ENCODE data around the gene SLC2A10.

Gene SLC2A10

GRCh38 chr20:46683939-46684750 is 25.3 kb upstream of the SLC2A10 start:
- no peaks in the 10 kb centered on the region for H3K27me3 ChIP-seq (ENCODE audit: control insufficient read depth, insufficient read depth, low read length)
- peaks cover 20% of the 10 kb centered on the region for H3K36me3 ChIP-seq (ENCODE audit: control insufficient read depth, insufficient read depth, low read length)
- H3K4me1 ChIP-seq (ENCODE audit: control insufficient read depth, insufficient read depth, low read length), result peaks cover 22% of the 10 kb centered on the region
- peak overlapping the region; percentile 95 for H3K9ac ChIP-seq (ENCODE audit: low read depth, low read length)
- peak overlapping the region; percentile 92 for H3K4me3 ChIP-seq (ENCODE audit: low read depth, low read length)
- no peaks in the 10 kb centered on the region for H3K9me3 ChIP-seq (ENCODE audit: control insufficient read depth, insufficient read depth, low read length)

GRCh38 chr20:46688151-46689081 is 21.0 kb upstream of the SLC2A10 start:
- Histone ChIP-seq H3K4me1 (ENCODE audit: control insufficient read depth, insufficient read depth, low read length) (peaks cover 11% of the 10 kb centered on the region), H3K9ac (ENCODE audit: low read depth, low read length) (peak overlapping the region; percentile 88), H3K27me3 (ENCODE audit: control insufficient read depth, insufficient read depth, low read length) (no peaks in the 10 kb centered on the region), H3K9me3 (ENCODE audit: control insufficient read depth, insufficient read depth, low read length) (no peaks in the 10 kb centered on the region), H3K4me3 (ENCODE audit: low read depth, low read length) (peak overlapping the region; percentile 94), H3K36me3 (ENCODE audit: control insufficient read depth, insufficient read depth, low read length) (peaks cover 11% of the 10 kb centered on the region)

- Histone ChIP-seq H3K4me3 (ENCODE audit: low read depth, low read length) (peak within 1 kb of the TSS; percentile 94), H3K9me3 (ENCODE audit: control insufficient read depth, insufficient read depth, low read length) (no peaks in the 10 kb centered on the region), H3K27me3 (ENCODE audit: control insufficient read depth, insufficient read depth, low read length) (no peaks in the 10 kb centered on the region), H3K36me3 (ENCODE audit: control insufficient read depth, insufficient read depth, low read length) (peaks cover 11% of the 10 kb centered on the region), H3K4me1 (ENCODE audit: control insufficient read depth, insufficient read depth, low read length) (peaks cover 11% of the 10 kb centered on the region), H3K9ac (ENCODE audit: low read depth, low read length) (peak within 1 kb of the TSS; percentile 88)
Observed at GRCh38 chr20:46689082-46689753, 20.2 kb upstream of the SLC2A10 start, which contains the start of gene TP53RK. Gene TP53RK (minus strand): TSS chr20:46689444. CDS start chr20:46689414, 30 bp downstream.

GRCh38 chr20:46689754-46690085 is 19.7 kb upstream of the SLC2A10 start:
- H3K27me3 ChIP-seq (ENCODE audit: control insufficient read depth, insufficient read depth, low read length), result no peaks in the 10 kb centered on the region
- H3K4me3 ChIP-seq (ENCODE audit: low read depth, low read length), result peak overlapping the region; percentile 60
- peaks cover 11% of the 10 kb centered on the region for H3K4me1 ChIP-seq (ENCODE audit: control insufficient read depth, insufficient read depth, low read length)
- H3K9ac ChIP-seq (ENCODE audit: low read depth, low read length), result no peak overlapping the region
- no peaks in the 10 kb centered on the region for H3K9me3 ChIP-seq (ENCODE audit: control insufficient read depth, insufficient read depth, low read length)
- peaks cover 10% of the 10 kb centered on the region for H3K36me3 ChIP-seq (ENCODE audit: control insufficient read depth, insufficient read depth, low read length)

GRCh38 chr20:46690219-46691106 is 19.0 kb upstream of the SLC2A10 start:
- Histone ChIP-seq H3K36me3 (ENCODE audit: control insufficient read depth, insufficient read depth, low read length) (peaks cover 6% of the 10 kb centered on the region), H3K27me3 (ENCODE audit: control insufficient read depth, insufficient read depth, low read length) (no peaks in the 10 kb centered on the region), H3K9ac (ENCODE audit: low read depth, low read length) (peak overlapping the region; percentile 32), H3K9me3 (ENCODE audit: control insufficient read depth, insufficient read depth, low read length) (no peaks in the 10 kb centered on the region), H3K4me3 (ENCODE audit: low read depth, low read length) (peak overlapping the region; percentile 60), H3K4me1 (ENCODE audit: control insufficient read depth, insufficient read depth, low read length) (peaks cover 10% of the 10 kb centered on the region)

GRCh38 chr20:46691196-46691595 is 18.3 kb upstream of the SLC2A10 start:
- Histone ChIP-seq H3K4me1 (ENCODE audit: control insufficient read depth, insufficient read depth, low read length) (peaks cover 10% of the 10 kb centered on the region), H3K36me3 (ENCODE audit: control insufficient read depth, insufficient read depth, low read length) (peaks cover 4% of the 10 kb centered on the region), H3K9ac (ENCODE audit: low read depth, low read length) (no peak overlapping the region)

GRCh38 chr20:46694484-46694883 is 15.0 kb upstream of the SLC2A10 start:
- Histone ChIP-seq H3K4me1 (ENCODE audit: control insufficient read depth, insufficient read depth, low read length) (peaks cover 7% of the 10 kb centered on the region), H3K9ac (ENCODE audit: low read depth, low read length) (no peak overlapping the region), H3K36me3 (ENCODE audit: control insufficient read depth, insufficient read depth, low read length) (no peaks in the 10 kb centered on the region), H3K9me3 (ENCODE audit: control insufficient read depth, insufficient read depth, low read length) (no peaks in the 10 kb centered on the region), H3K4me3 (ENCODE audit: low read depth, low read length) (no peak overlapping the region), H3K27me3 (ENCODE audit: control insufficient read depth, insufficient read depth, low read length) (no peaks in the 10 kb centered on the region)

More at GRCh38 chr20:46691196-46691595, 18.3 kb upstream of the SLC2A10 start:
- Histone ChIP-seq H3K27me3 (ENCODE audit: control insufficient read depth, insufficient read depth, low read length) (no peaks in the 10 kb centered on the region), H3K9me3 (ENCODE audit: control insufficient read depth, insufficient read depth, low read length) (no peaks in the 10 kb centered on the region), H3K4me3 (ENCODE audit: low read depth, low read length) (no peak overlapping the region)

GRCh38 chr20:46695892-46696291 is 13.6 kb upstream of the SLC2A10 start:
- Histone ChIP-seq H3K9ac (ENCODE audit: low read depth, low read length) (no peak overlapping the region), H3K4me3 (ENCODE audit: low read depth, low read length) (no peak overlapping the region), H3K9me3 (ENCODE audit: control insufficient read depth, insufficient read depth, low read length) (no peaks in the 10 kb centered on the region), H3K4me1 (ENCODE audit: control insufficient read depth, insufficient read depth, low read length) (peaks cover 3% of the 10 kb centered on the region), H3K27me3 (ENCODE audit: control insufficient read depth, insufficient read depth, low read length) (no peaks in the 10 kb centered on the region), H3K36me3 (ENCODE audit: control insufficient read depth, insufficient read depth, low read length) (no peaks in the 10 kb centered on the region)

GRCh38 chr20:46696791-46697279 is 12.6 kb upstream of the SLC2A10 start:
- Histone ChIP-seq H3K4me1 (ENCODE audit: control insufficient read depth, insufficient read depth, low read length) (peaks cover 10% of the 10 kb centered on the region), H3K9ac (ENCODE audit: low read depth, low read length) (no peak overlapping the region), H3K36me3 (ENCODE audit: control insufficient read depth, insufficient read depth, low read length) (no peaks in the 10 kb centered on the region), H3K4me3 (ENCODE audit: low read depth, low read length) (no peak overlapping the region), H3K27me3 (ENCODE audit: control insufficient read depth, insufficient read depth, low read length) (no peaks in the 10 kb centered on the region), H3K9me3 (ENCODE audit: control insufficient read depth, insufficient read depth, low read length) (no peaks in the 10 kb centered on the region)

GRCh38 chr20:46698788-46699187 is 10.7 kb upstream of the SLC2A10 start:
- Histone ChIP-seq H3K36me3 (ENCODE audit: control insufficient read depth, insufficient read depth, low read length) (no peaks in the 10 kb centered on the region), H3K27me3 (ENCODE audit: control insufficient read depth, insufficient read depth, low read length) (no peaks in the 10 kb centered on the region), H3K9me3 (ENCODE audit: control insufficient read depth, insufficient read depth, low read length) (no peaks in the 10 kb centered on the region), H3K4me1 (ENCODE audit: control insufficient read depth, insufficient read depth, low read length) (peaks cover 19% of the 10 kb centered on the region), H3K9ac (ENCODE audit: low read depth, low read length) (no peak overlapping the region), H3K4me3 (ENCODE audit: low read depth, low read length) (no peak overlapping the region)

Measured in iPS-15b (cell line).